Activated CD8-positive, alpha-beta T cell treated with anti-CD3 and anti-CD28 coated beads for 36 hours (primary cell): ENCODE data around the gene BRAF. TPM values are rescaled to one million over a fixed set of nuclear protein-coding genes. Genes with fewer than 3 reads are reported as not detected.
A peak's percentile ranks its signal among the peaks of the same experiment; 100 is the strongest.

ENCODE experiments used
- ATAC-seq: fragments of 200-7000 bp; cut with Tn5 transposase; one replicate; pipeline ENCODE4 v1.10.0; 2021; ENCODE audit warnings: mild to moderate bottlenecking, moderate library complexity
- CTCF ChIA-PET: fragments of 350-600 bp; sonication (Branson Sonifier 250); formaldehyde crosslinking; loops from one replicate; lab custom pipeline; 2021; ENCODE audit warnings: antibody characterized with exemption; lab: Charles Lee
- POLR2A ChIA-PET: fragments of 350-600 bp; sonication (Branson Sonifier 250); formaldehyde crosslinking; loops from one replicate; lab custom pipeline; 2021; ENCODE audit warnings: antibody characterized with exemption; lab: Charles Lee
- DNase-seq: peaks from one replicate; pipeline ENCODE4 v3.0.0-alpha.2; 2020
- H3K27ac Mint-ChIP-seq: one replicate; pipeline ENCODE4 v1.8.0; 2021; ENCODE audit warnings: mild to moderate bottlenecking, mixed read lengths
- H3K27me3 Mint-ChIP-seq: one replicate; pipeline ENCODE4 v1.8.0; 2021; ENCODE audit warnings: mixed read lengths
- H3K36me3 Mint-ChIP-seq: one replicate; pipeline ENCODE4 v1.8.0; 2021; ENCODE audit warnings: low read depth, mixed read lengths
- H3K4me1 Mint-ChIP-seq: one replicate; pipeline ENCODE4 v1.8.0; 2021; ENCODE audit warnings: low read depth, mixed read lengths
- H3K4me3 Mint-ChIP-seq: one replicate; pipeline ENCODE4 v1.8.0; 2021; ENCODE audit warnings: mild to moderate bottlenecking, moderate library complexity, mixed read lengths
- H3K9me3 Mint-ChIP-seq: one replicate; pipeline ENCODE4 v1.8.0; 2021; ENCODE audit warnings: mixed read lengths
- intact Hi-C: fragments of 100-400 bp; cut with micrococcal nuclease; formaldehyde crosslinking; loops from one replicate; pipeline ENCODE4 v1.10.0; 2022
- total RNA-seq, 2 experiments: library from RNA; stranded (reverse); gene quantifications; one replicate each; pipeline ENCODE4 v1.2.3, GENCODE V29; 2021
- TF ChIP-seq, protein P1 (sequence below): fragments of 200-600 bp; IDR thresholded peaks from one replicate; pipeline ENCODE4 v1.8.0; 2022; ENCODE audit warnings: antibody characterized with exemption, mild to moderate bottlenecking

The BRAF gene
- 10 to 100 TPM; 30.0 to 30.6 TPM for total RNA-seq

GRCh38 chr7:140924821-140925421 is at the start of gene BRAF:
Gene BRAF (minus strand): TSS chr7:140924929. CDS start chr7:140924703, 226 bp downstream.
- peak; percentile 69 for ATAC-seq
- TF ChIP-seq, protein P1, sequence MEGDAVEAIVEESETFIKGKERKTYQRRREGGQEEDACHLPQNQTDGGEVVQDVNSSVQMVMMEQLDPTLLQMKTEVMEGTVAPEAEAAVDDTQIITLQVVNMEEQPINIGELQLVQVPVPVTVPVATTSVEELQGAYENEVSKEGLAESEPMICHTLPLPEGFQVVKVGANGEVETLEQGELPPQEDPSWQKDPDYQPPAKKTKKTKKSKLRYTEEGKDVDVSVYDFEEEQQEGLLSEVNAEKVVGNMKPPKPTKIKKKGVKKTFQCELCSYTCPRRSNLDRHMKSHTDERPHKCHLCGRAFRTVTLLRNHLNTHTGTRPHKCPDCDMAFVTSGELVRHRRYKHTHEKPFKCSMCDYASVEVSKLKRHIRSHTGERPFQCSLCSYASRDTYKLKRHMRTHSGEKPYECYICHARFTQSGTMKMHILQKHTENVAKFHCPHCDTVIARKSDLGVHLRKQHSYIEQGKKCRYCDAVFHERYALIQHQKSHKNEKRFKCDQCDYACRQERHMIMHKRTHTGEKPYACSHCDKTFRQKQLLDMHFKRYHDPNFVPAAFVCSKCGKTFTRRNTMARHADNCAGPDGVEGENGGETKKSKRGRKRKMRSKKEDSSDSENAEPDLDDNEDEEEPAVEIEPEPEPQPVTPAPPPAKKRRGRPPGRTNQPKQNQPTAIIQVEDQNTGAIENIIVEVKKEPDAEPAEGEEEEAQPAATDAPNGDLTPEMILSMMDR = no peak
- Mint-ChIP-seq H3K36me3 (no peaks in the 10 kb centered on the region), H3K4me1 (peaks cover 11% of the 10 kb centered on the region), H3K9me3 (peaks cover 2% of the 10 kb centered on the region), H3K27me3 (no peaks in the 10 kb centered on the region), H3K27ac (peak within 1 kb of the TSS; percentile 97), H3K4me3 (peak within 1 kb of the TSS; percentile 86)
- CTCF ChIA-PET = interaction anchor here (1.2 to 1.4 kb wide), 2 partner anchors 114 to 135 kb away, joined by 3 to 5 read pairs; no protein-coding TSS in a partner anchor
- POLR2A ChIA-PET = interaction anchor here (0.6 to 1.4 kb wide), 5 partner anchors 9 to 202 kb away, joined by 3 read pairs; no protein-coding TSS in a partner anchor
- peak; percentile 90 for DNase-seq
- intact Hi-C loops = loop anchor here (2.0 to 5.0 kb wide), 2 partner anchors 90 to 113 kb away; partner anchors contain the start of gene MRPS33

DNA sequence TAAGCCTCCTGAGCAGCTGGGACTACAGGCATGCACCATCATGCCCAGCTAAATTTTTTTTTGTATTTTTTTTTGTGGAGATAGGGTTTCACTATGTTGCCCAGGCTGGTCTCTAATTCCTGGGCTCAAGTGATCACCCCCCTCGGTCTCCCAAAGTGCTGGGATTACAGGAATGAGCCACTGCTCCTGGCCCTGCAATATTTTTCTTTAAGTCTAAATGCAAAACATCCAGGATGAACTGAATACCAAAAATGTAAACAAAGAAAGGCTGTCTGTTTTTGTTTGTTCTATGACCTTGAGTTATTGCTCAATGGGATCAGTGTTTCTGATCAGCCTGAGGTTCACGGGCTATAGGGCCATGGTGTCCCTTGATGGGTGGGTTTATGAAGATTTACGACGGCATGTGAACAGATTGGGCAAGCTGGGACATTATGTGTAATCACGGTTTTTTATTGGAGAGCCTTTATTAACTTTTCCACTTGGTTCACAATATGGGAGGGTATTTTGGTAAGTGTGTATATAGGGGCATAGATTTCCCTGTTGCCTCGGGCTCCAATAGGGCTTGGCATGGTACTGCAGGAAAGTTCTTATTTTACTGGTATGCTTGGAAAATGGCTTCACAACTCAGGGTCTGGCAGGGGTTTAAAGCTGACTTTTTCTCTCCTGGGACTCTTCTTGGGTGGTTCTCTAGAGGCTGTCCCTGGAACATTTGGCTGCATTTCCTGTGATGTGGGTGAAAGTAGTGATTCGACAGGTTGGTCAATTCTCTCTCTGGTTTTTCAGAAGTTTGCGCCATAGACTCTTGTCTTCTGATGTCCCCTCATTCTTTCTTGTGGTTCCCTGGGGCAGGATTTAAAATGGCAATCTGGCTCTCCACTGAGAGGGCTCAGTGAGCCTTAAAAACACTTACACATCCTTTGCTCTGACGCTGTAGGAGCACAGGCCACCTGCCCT is 48.4 kb upstream of the BRAF start:
- Mint-ChIP-seq H3K4me3 (no peak overlapping the region), H3K27me3 (peaks cover 1% of the 10 kb centered on the region), H3K4me1 (no peaks in the 10 kb centered on the region), H3K9me3 (no peaks in the 10 kb centered on the region), H3K36me3 (no peaks in the 10 kb centered on the region), H3K27ac (no peak overlapping the region)
- POLR2A ChIA-PET = interaction anchor here (0.5 kb wide), 1 partner anchor 397 kb away, joined by 3 read pairs; no protein-coding TSS in a partner anchor
- intact Hi-C loops = no loop called here
- TF ChIP-seq, protein P1 = no peak
- ATAC-seq = no peak
- DNase-seq = no peak
- CTCF ChIA-PET = interaction anchor here (1.2 to 1.3 kb wide), 2 partner anchors 10 to 162 kb away, joined by 5 to 6 read pairs; no protein-coding TSS in a partner anchor

- H3K4me3 Mint-ChIP-seq = no peak overlapping the region
- no peak overlapping the region for H3K27ac Mint-ChIP-seq
- intact Hi-C loops = no loop called here
- TF ChIP-seq, protein P1 = no peak
- H3K4me1 Mint-ChIP-seq = no peaks in the 10 kb centered on the region
- DNase-seq (no peak), ATAC-seq (no peak)
- CTCF ChIA-PET = interaction anchor here (0.8 to 1.2 kb wide), 2 partner anchors 12 to 162 kb away, joined by 3 to 5 read pairs; no protein-coding TSS in a partner anchor
- H3K9me3 Mint-ChIP-seq = no peaks in the 10 kb centered on the region
- H3K36me3 Mint-ChIP-seq = no peaks in the 10 kb centered on the region
- peaks cover 1% of the 10 kb centered on the region for H3K27me3 Mint-ChIP-seq
- POLR2A ChIA-PET = interaction anchor here (0.5 kb wide), 1 partner anchor 396 kb away, joined by 3 read pairs; no protein-coding TSS in a partner anchor
These were observed 47.6 kb upstream of the BRAF start for GRCh38 chr7:140972344-140972743.

GRCh38 chr7:140967438-140967837 is 42.7 kb upstream of the BRAF start:
- CTCF ChIA-PET = no interaction called here
- ATAC-seq = no peak

More at GRCh38 chr7:140967438-140967837, 42.7 kb upstream of the BRAF start:
- TF ChIP-seq, protein P1 = no peak
- POLR2A ChIA-PET = no interaction called here
- intact Hi-C loops = no loop called here
- no peaks in the 10 kb centered on the region for H3K27me3 Mint-ChIP-seq
- H3K27ac Mint-ChIP-seq = no peak overlapping the region
- no peak overlapping the region for H3K4me3 Mint-ChIP-seq
- H3K9me3 Mint-ChIP-seq = no peaks in the 10 kb centered on the region
- DNase-seq = no peak
- no peaks in the 10 kb centered on the region for H3K36me3 Mint-ChIP-seq
- H3K4me1 Mint-ChIP-seq = no peaks in the 10 kb centered on the region
